ENCODE measurements around the gene PCMTD2. TPM values are rescaled to one million over a fixed set of nuclear protein-coding genes. Genes with fewer than 3 reads are reported as not detected.

The PCMTD2 gene
- total and polyA plus RNA-seq, 2 of the 8 experiments (the other 6 are each of a cell fraction or from before 2014, with no cell fraction given) = 21.4 to 55.1 TPM

- no peaks in the 10 kb centered on the region for H3K9me3 ChIP-seq (ENCODE audit: insufficient read depth in 2 of 2, low read depth in 1 of 2, low read length in 1 of 2)
- no peak overlapping the region for H3K27ac ChIP-seq (ENCODE audit: low read depth, low read length)
- H3K79me1 ChIP-seq (ENCODE audit: low read depth, low read length) = peaks cover 6% of the 10 kb centered on the region
- no peak overlapping the region for H4K5ac ChIP-seq (ENCODE audit: insufficient read length, low read depth, low read length)
- no peak overlapping the region for H3K56ac ChIP-seq (replicated peaks; ENCODE audit: insufficient read length, low read depth, low read length)
- H2BK5ac ChIP-seq (ENCODE audit: low read depth, low read length) = no peak overlapping the region
- no peak overlapping the region for H3K4me3 ChIP-seq (ENCODE audit: extremely low read depth in 1 of 4, insufficient read depth in 2 of 4, low read depth in 3 of 4, low read length in 4 of 4)
- ChIA-PET POLR2A (ENCODE audit: partially characterized antibody) (no interaction called here), CTCF (ENCODE audit: partially characterized antibody) (interaction anchor here (0.9 to 6.5 kb wide), 5 partner anchors 27 to 159 kb away, joined by 3 to 41 read pairs (median 3); no protein-coding TSS in a partner anchor)
- no peak overlapping the region for H4K8ac ChIP-seq (ENCODE audit: extremely low read depth, insufficient read depth, low read length)
- H2BK20ac ChIP-seq (ENCODE audit: low read length) = no peak overlapping the region
- H3K14ac ChIP-seq (ENCODE audit: insufficient read length) = no peak overlapping the region
- H2AFZ ChIP-seq (ENCODE audit: low read length) = no peak overlapping the region
- no peak overlapping the region for H3K18ac ChIP-seq (ENCODE audit: extremely low read depth, low read length)
- no peaks in the 10 kb centered on the region for H3K27me3 ChIP-seq (replicated peaks in 1 of 4; ENCODE audit: control insufficient read depth in 3 of 4, extremely low read depth in 1 of 4, insufficient read depth in 3 of 4, low read length in 3 of 4)
- no peak overlapping the region for H3K23ac ChIP-seq (ENCODE audit: insufficient read length)
- peak in 1 of 2 experiments; percentile 7 for DNase-seq (ENCODE audit: low read depth in 1 of 2, low spot score in 2 of 2)
- H3K4me2 ChIP-seq (ENCODE audit: insufficient read depth in 1 of 2, low read depth in 2 of 2, low read length in 2 of 2) = peak overlapping the region in 1 of 2 experiments; percentile 27; a peak in 1 of 4 replicates
- no peak overlapping the region for H2BK15ac ChIP-seq (ENCODE audit: low read length)
- no peak for FAIRE-seq
- H3K36me3 ChIP-seq (ENCODE audit: control insufficient read depth in 2 of 4, insufficient read depth in 4 of 4, low read length in 3 of 4) = peaks cover 0 to 3% (median 0%) of the 10 kb centered on the region in 4 experiments; a peak in 1 of 8 replicates
- H3K9ac ChIP-seq (replicated peaks in 1 of 4; ENCODE audit: extremely low read depth in 1 of 4, low read depth in 3 of 4, low read length in 3 of 4) = no peak overlapping the region
- H3K4ac ChIP-seq (replicated peaks; ENCODE audit: insufficient read length, low read depth, low read length) = no peak overlapping the region
- no peak overlapping the region for H2BK12ac ChIP-seq (ENCODE audit: low read depth, low read length)
- peaks cover 2 to 17% (median 8%) of the 10 kb centered on the region in 4 experiments; a peak in 6 of 7 replicates for H3K4me1 ChIP-seq (replicated peaks in 1 of 4; ENCODE audit: control insufficient read depth in 3 of 4, insufficient read depth in 4 of 4, low read length in 3 of 4)
- H3K23me2 ChIP-seq (ENCODE audit: low read depth, low read length) = peaks cover 3% of the 10 kb centered on the region; the same call in 1 of the 2 replicates
- peaks cover 4 to 44% of the 10 kb centered on the region in 2 experiments; a peak in 3 of 4 replicates for H3K79me2 ChIP-seq (ENCODE audit: control insufficient read depth in 1 of 2, insufficient read depth in 2 of 2, low read length in 2 of 2)
- no peak overlapping the region for H4K91ac ChIP-seq (replicated peaks; ENCODE audit: insufficient read length, low read length)
- peaks cover 2 to 9% of the 10 kb centered on the region in 2 experiments for H4K20me1 ChIP-seq (replicated peaks in 1 of 2; ENCODE audit: control insufficient read depth in 1 of 2, insufficient read depth in 2 of 2, low read length in 2 of 2)
- WGBS, 2 experiments (ENCODE audit: extremely low coverage in 1 of 2, insufficient coverage in 1 of 2, insufficient read length in 1 of 2, insufficient replicate concordance in 2 of 2, low coverage in 1 of 2, low lambda C conversion rate in 2 of 2, missing lambda C conversion rate in 1 of 2) = 93% methylated on average over 9 of the region's 9 CpGs; no CpG with 5 or more reads in 1 of the 2 experiments
- no peak overlapping the region for H2BK120ac ChIP-seq (replicated peaks; ENCODE audit: low read depth, low read length)
- no peak overlapping the region for H2AK5ac ChIP-seq (ENCODE audit: low read depth, low read length)
- TF ChIP-seq MAX (IDR thresholded peaks at IDR 0.05) = no peak
- TF ChIP-seq USF2 (IDR thresholded peaks at IDR 0.05; ENCODE audit: low read length) = no peak
- no peak for TF ChIP-seq CHD1 (IDR thresholded peaks at IDR 0.05; ENCODE audit: low read depth, low read length)
- no peak for TF ChIP-seq BCL11A (IDR thresholded peaks at IDR 0.05; ENCODE audit: low read depth in 2 of 2, low read length in 2 of 2)
- TF ChIP-seq HDAC6 (IDR thresholded peaks at IDR 0.05; ENCODE audit: low read depth, low read length) = no peak
- TF ChIP-seq CEBPB (IDR thresholded peaks at IDR 0.05; ENCODE audit: low read depth, low read length) = no peak
- TF ChIP-seq CREB1 (IDR thresholded peaks at IDR 0.05) = no peak
- TF ChIP-seq SAP30 (IDR thresholded peaks at IDR 0.05; ENCODE audit: insufficient read depth, insufficient replicate concordance, low read length) = no peak
- no peak for TF ChIP-seq CHD2 (IDR thresholded peaks at IDR 0.05; ENCODE audit: low read length)
- no peak for TF ChIP-seq CTBP2 (IDR thresholded peaks at IDR 0.05; ENCODE audit: borderline replicate concordance, insufficient read depth, insufficient read length, low read length)
- no peak for TF ChIP-seq JUN (IDR thresholded peaks at IDR 0.05; ENCODE audit: low read depth, low read length)
- TF ChIP-seq TEAD4 (IDR thresholded peaks at IDR 0.05; ENCODE audit: low read depth, low read length) = no peak
Observed at GRCh38 chr20:64258071-64258823, 2.7 kb downstream of the PCMTD2 start.
